Astrocyte (in vitro differentiated cells and primary cell): ENCODE results near the gene AGXT2. TPM values are rescaled to one million over a fixed set of nuclear protein-coding genes. Genes with fewer than 3 reads are reported as not detected.
A peak's percentile ranks its signal among the peaks of the same experiment; 100 is the strongest.
"Not testable (repeated sequence)": the region's sequence is repeated elsewhere in the genome, so short reads cannot be mapped to it uniquely, and the experiment has no call there.

Experiments
- DNase-seq: peaks from one replicate; pipeline ENCODE4 v3.0.0-alpha.2; 2010; ENCODE audit warnings: low read depth
- FAIRE-seq: peaks from 2 replicates; lab custom pipeline; 2011; peaks lifted over from hg19 to GRCh38; lab: Jason Lieb, UNC
- H2AFZ ChIP-seq: 2 replicates; pipeline ENCODE4 v1.6.0; 2012; ENCODE audit warnings: low read depth, low read length, inconsistent platforms
- H3K27ac ChIP-seq: 2 replicates; pipeline ENCODE4 v1.5.1; 2011; ENCODE audit warnings: low read depth, low read length, inconsistent platforms
- H3K27me3 ChIP-seq: 2 replicates; pipeline ENCODE4 v1.6.0; 2011; ENCODE audit warnings: low read length, inconsistent platforms; ENCODE audit not compliant: insufficient read depth
- H3K36me3 ChIP-seq: 2 replicates; pipeline ENCODE4 v1.5.1; 2011; ENCODE audit warnings: low read length, inconsistent platforms; ENCODE audit not compliant: insufficient read depth
- H3K4me1 ChIP-seq: 2 replicates; pipeline ENCODE4 v1.5.1; 2011; ENCODE audit warnings: low read length, inconsistent platforms; ENCODE audit not compliant: insufficient read depth
- H3K4me2 ChIP-seq: 2 replicates; pipeline ENCODE4 v1.6.0; 2012; ENCODE audit warnings: low read length, inconsistent platforms
- H3K4me3 ChIP-seq: 2 replicates; pipeline ENCODE4 v1.5.1; 2011; ENCODE audit warnings: low read depth, mild to moderate bottlenecking, low read length, inconsistent platforms; ENCODE audit not compliant: insufficient read depth
- H3K79me2 ChIP-seq: 2 replicates; pipeline ENCODE4 v1.6.0; 2012; ENCODE audit warnings: mild to moderate bottlenecking, low read length, inconsistent platforms; ENCODE audit not compliant: insufficient read depth
- H3K9ac ChIP-seq: 2 replicates; pipeline ENCODE4 v1.6.0; 2012; ENCODE audit warnings: mild to moderate bottlenecking, low read length, inconsistent platforms
- H3K9me3 ChIP-seq: 2 replicates; pipeline ENCODE4 v1.5.1; 2012; ENCODE audit warnings: low read depth, mild to moderate bottlenecking, low read length, inconsistent platforms; ENCODE audit not compliant: insufficient read depth
- H4K20me1 ChIP-seq: 2 replicates; pipeline ENCODE4 v1.6.0; 2012; ENCODE audit warnings: low read length, inconsistent platforms; ENCODE audit not compliant: insufficient read depth
- H3K27ac Mint-ChIP-seq: one replicate; pipeline ENCODE4 v1.8.0; 2021; ENCODE audit warnings: mild to moderate bottlenecking, mixed read lengths; ENCODE audit not compliant: unreplicated experiment
- H3K27me3 Mint-ChIP-seq: one replicate; pipeline ENCODE4 v1.8.0; 2021; ENCODE audit warnings: low read depth, mixed read lengths; ENCODE audit not compliant: unreplicated experiment
- H3K36me3 Mint-ChIP-seq: one replicate; pipeline ENCODE4 v1.8.0; 2021; ENCODE audit warnings: low read depth, mixed read lengths; ENCODE audit not compliant: unreplicated experiment
- H3K4me1 Mint-ChIP-seq: one replicate; pipeline ENCODE4 v1.8.0; 2021; ENCODE audit warnings: low read depth, mixed read lengths; ENCODE audit not compliant: unreplicated experiment
- H3K4me3 Mint-ChIP-seq: one replicate; pipeline ENCODE4 v1.8.0; 2021; ENCODE audit warnings: mild to moderate bottlenecking, moderate library complexity, mixed read lengths; ENCODE audit not compliant: unreplicated experiment
- H3K9me3 Mint-ChIP-seq: one replicate; pipeline ENCODE4 v1.8.0; 2021; ENCODE audit warnings: mild to moderate bottlenecking, mixed read lengths; ENCODE audit not compliant: unreplicated experiment
- CTCF ChIP-seq: IDR thresholded peaks from 2 replicates; pipeline ENCODE4 v1.5.1; 2011; ENCODE audit warnings: low read depth, mild to moderate bottlenecking, inconsistent platforms, low read length, moderate library complexity; ENCODE audit not compliant: insufficient read depth
- EZH2 ChIP-seq: IDR thresholded peaks from 2 replicates; pipeline ENCODE4 v1.6.1; 2012; ENCODE audit warnings: mild to moderate bottlenecking, low read length, inconsistent platforms; ENCODE audit not compliant: insufficient read depth
- total RNA-seq: library from RNA; stranded (reverse); gene quantifications from 2 replicates; pipeline ENCODE4 v1.2.1, GENCODE V29; 2021

The AGXT2 gene
- total RNA-seq, 1 donor from 2014 or later = not detected

GRCh38 chr5:35036536-35036935, 11.2 kb downstream of the AGXT2 start:
- DNase-seq (no peak), FAIRE-seq (no peak)
- Histone ChIP-seq H3K9me3 (no peaks in the 10 kb centered on the region), H3K27ac (no peak overlapping the region), H3K36me3 (no peaks in the 10 kb centered on the region), H3K27me3 (no peaks in the 10 kb centered on the region), H3K9ac (no peak overlapping the region), H2AFZ (no peak overlapping the region), H3K4me3 (no peak overlapping the region), H3K4me1 (no peaks in the 10 kb centered on the region), H3K4me2 (no peak overlapping the region), H4K20me1 (no peaks in the 10 kb centered on the region), H3K79me2 (no peaks in the 10 kb centered on the region)
- H3K27ac Mint-ChIP-seq = no peak overlapping the region
- H3K4me1 Mint-ChIP-seq = peaks cover 12% of the 10 kb centered on the region
- TF ChIP-seq CTCF = no peak
- no peak for TF ChIP-seq EZH2
- H3K9me3 Mint-ChIP-seq = no peaks in the 10 kb centered on the region
- H3K4me3 Mint-ChIP-seq = no peak overlapping the region
- no peaks in the 10 kb centered on the region for H3K36me3 Mint-ChIP-seq
- peaks cover 7% of the 10 kb centered on the region for H3K27me3 Mint-ChIP-seq

DNA sequence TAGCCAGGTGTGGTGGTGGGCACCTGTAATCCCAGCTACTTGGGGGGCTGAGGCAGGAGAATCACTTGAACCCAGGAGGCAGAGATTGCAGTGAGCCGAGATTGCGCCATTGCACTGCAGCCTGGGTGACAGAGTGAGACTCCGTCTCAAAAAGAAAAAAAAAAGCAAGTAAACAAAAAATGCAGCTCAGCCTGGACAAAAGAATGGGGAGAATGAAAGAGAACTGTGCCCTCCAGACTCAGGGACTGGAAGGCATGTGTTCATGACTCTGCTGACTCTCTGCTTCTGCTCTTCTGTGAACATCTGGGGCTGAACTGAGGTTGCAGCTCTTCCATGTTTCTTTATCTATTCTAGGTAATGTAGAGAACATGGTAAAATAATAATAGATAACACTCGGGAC, 11.8 kb downstream of the AGXT2 start:
- H3K27ac Mint-ChIP-seq, H4K20me1 ChIP-seq, H3K27ac ChIP-seq, H3K79me2 ChIP-seq, H3K4me3 ChIP-seq, H3K9me3 ChIP-seq, H3K9me3 Mint-ChIP-seq, H3K36me3 Mint-ChIP-seq, H3K9ac ChIP-seq, H3K4me1 ChIP-seq, FAIRE-seq, H3K27me3 ChIP-seq, H3K27me3 Mint-ChIP-seq, H3K4me3 Mint-ChIP-seq, H3K36me3 ChIP-seq, DNase-seq, H2AFZ ChIP-seq, H3K4me2 ChIP-seq: not testable (repeated sequence)
- H3K4me1 Mint-ChIP-seq = peaks cover 14% of the 10 kb centered on the region

DNA sequence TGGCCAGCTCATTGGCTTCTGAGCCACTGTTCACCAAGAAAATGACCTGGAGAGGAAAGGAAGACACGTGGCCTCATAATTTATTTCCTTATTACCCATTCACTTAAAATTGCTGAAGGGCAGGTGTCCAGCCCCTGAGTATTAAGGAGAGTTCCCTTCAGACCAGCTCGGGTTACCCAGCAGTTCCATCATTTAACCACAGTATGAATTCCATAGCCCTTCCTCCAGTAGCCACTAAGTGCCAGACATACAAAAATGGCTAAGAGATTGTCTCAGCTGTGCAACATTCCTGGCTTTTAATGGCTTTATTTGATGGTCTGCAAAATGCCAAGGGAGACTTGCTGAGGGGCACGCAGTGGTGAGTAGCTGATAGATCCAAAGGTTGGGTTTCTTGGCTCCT, 12.5 kb downstream of the AGXT2 start:
- no peak overlapping the region for H3K4me3 Mint-ChIP-seq
- H3K36me3 Mint-ChIP-seq = no peaks in the 10 kb centered on the region
- no peaks in the 10 kb centered on the region for H3K9me3 ChIP-seq
- TF ChIP-seq CTCF = no peak
- no peak for TF ChIP-seq EZH2
- H3K4me1 ChIP-seq = peaks cover 4% of the 10 kb centered on the region
- no peak overlapping the region for H3K4me3 ChIP-seq
- H3K27me3 ChIP-seq = no peaks in the 10 kb centered on the region
- H3K9ac ChIP-seq = no peak overlapping the region
- no peaks in the 10 kb centered on the region for H3K36me3 ChIP-seq
- no peak overlapping the region for H3K4me2 ChIP-seq
- no peaks in the 10 kb centered on the region for H4K20me1 ChIP-seq
- H2AFZ ChIP-seq = no peak overlapping the region
- H3K4me1 Mint-ChIP-seq = peaks cover 15% of the 10 kb centered on the region
- peaks cover 7% of the 10 kb centered on the region for H3K27me3 Mint-ChIP-seq
- DNase-seq (no peak), FAIRE-seq (no peak)
- peak overlapping the region; percentile 34 for H3K27ac Mint-ChIP-seq
- H3K79me2 ChIP-seq = no peaks in the 10 kb centered on the region
- H3K9me3 Mint-ChIP-seq = no peaks in the 10 kb centered on the region
- H3K27ac ChIP-seq = no peak overlapping the region
